K562 (cell line): Measurements from ENCODE around the gene CLIP1. TPM values are rescaled to one million over a fixed set of nuclear protein-coding genes. Genes with fewer than 3 reads are reported as not detected.
A peak's percentile ranks its signal among the peaks of the same experiment; 100 is the strongest.

Experiments used
- CCNT2 ChIP-seq: IDR thresholded peaks from 2 replicates; pipeline ENCODE4 v1.6.1; 2011; ENCODE audit warnings: borderline replicate concordance, low read depth, mild to moderate bottlenecking, moderate library complexity, mixed read lengths, low read length; ENCODE audit not compliant: insufficient read length; ENCODE audit errors: extremely low read depth
- FOXM1 ChIP-seq, 2 experiments: fragments of 450-650 bp in 1 of 2; sonication (generic) in 1 of 2; formaldehyde crosslinking in 1 of 2; IDR thresholded peaks; 2 replicates each; pipeline versions ENCODE4 v1.6.1 to v1.9.0; 2017 to 2022; ENCODE audit warnings: low read depth in 2 of 2, mild to moderate bottlenecking in 2 of 2, missing genetic modification reagents in 1 of 2, moderate library complexity in 1 of 2
- IFI16 ChIP-seq: fragments of 250-450 bp; sonication (Bioruptor Pico); IDR thresholded peaks from 2 replicates; pipeline ENCODE4 v2.1.2; 2022; ENCODE audit warnings: mild to moderate bottlenecking, inconsistent platforms
- KAT7 ChIP-seq: sonication (generic); formaldehyde crosslinking; IDR thresholded peaks from 2 replicates; pipeline ENCODE4 v1.8.0; 2022; ENCODE audit warnings: missing genetic modification reagents, mild to moderate bottlenecking, borderline replicate concordance
- MBD2 ChIP-seq: sonication (generic); IDR thresholded peaks from 2 replicates; pipeline ENCODE4 v1.6.1; 2016; ENCODE audit warnings: low read depth, borderline replicate concordance
- SRSF1 ChIP-seq: fragments of 200-400 bp; formaldehyde crosslinking; IDR thresholded peaks from 2 replicates; pipeline ENCODE4 v1.6.1; 2017; ENCODE audit warnings: mild to moderate bottlenecking, low read depth, low read length, moderate library complexity
- TBP ChIP-seq: optimal IDR thresholded peaks from 2 replicates; pipeline ENCODE3; 2011; ENCODE audit warnings: low read depth, low read length, improper control_type of control experiment
- ZKSCAN1 ChIP-seq: fragments of 150-350 bp; IDR thresholded peaks from 2 replicates; pipeline ENCODE4 v1.6.1; 2016; ENCODE audit warnings: low read depth, low read length
- polyA plus RNA-seq, 8 experiments: library from polyadenylated mRNA; depleted of rRNA in 4 of 8; stranded (reverse) in 5 of 8; unstranded in 3 of 8; fragments of >200 nt; fragmentation: Nextera tagmentation in 2 of 8; fragmentation: Illumina TruSeq in 1 of 8; extraction: Ambion mirVana in 2 of 8; extraction: Trizol in 1 of 8; gene quantifications; 2 replicates each; pipeline versions ENCODE4 v1.2.1 to v1.2.3, GENCODE V29; 2011 to 2014; ENCODE audit warnings: inconsistent platforms in 1 of 8, missing spikeins in 1 of 8
- total RNA-seq, 7 experiments: library from RNA; depleted of rRNA in 6 of 7; stranded (reverse); fragments of >200 nt in 6 of 7; fragmentation: Illumina TruSeq in 2 of 7; extraction: Trizol in 2 of 7; gene quantifications; 2 replicates each; pipeline versions ENCODE4 v1.2.1 to v1.2.3, GENCODE V29; 2011 to 2021; ENCODE audit warnings: low replicate concordance in 1 of 7
- TF ChIP-seq, protein P1 (sequence below): fragments of 250-450 bp; sonication (Bioruptor Pico); IDR thresholded peaks from 2 replicates; pipeline ENCODE4 v1.4.0; 2020
- TF ChIP-seq, protein P2 (sequence below), 2 experiments: fragments of 450-650 bp; conservative IDR thresholded peaks; 2 replicates each; pipeline ENCODE4 v1.6.1; 2017; ENCODE audit warnings: mild to moderate bottlenecking in 2 of 2, moderate library complexity in 2 of 2
- TF ChIP-seq, protein P3 (sequence below): fragments of 450-650 bp; IDR thresholded peaks from 2 replicates; pipeline ENCODE4 v1.6.1; 2017; ENCODE audit warnings: antibody characterized with exemption
- TF ChIP-seq, protein P4 (sequence below): sonication (generic); formaldehyde crosslinking; IDR thresholded peaks from 2 replicates; pipeline ENCODE4 v1.4.0; 2020; ENCODE audit warnings: mild to moderate bottlenecking, missing genetic modification reagents
- TF ChIP-seq, protein P5 (sequence below), 2 experiments: fragments of 200-800 bp in 1 of 2; sonication (Bioruptor generic) in 1 of 2; sonication (generic) in 1 of 2; formaldehyde crosslinking in 1 of 2; IDR thresholded peaks in 1 of 2; conservative IDR thresholded peaks in 1 of 2; 2 replicates each; pipeline versions ENCODE4 v1.5.0 to v1.6.1; 2016 to 2020; ENCODE audit warnings: missing compliant biosample characterization in 1 of 2, missing genetic modification characterization in 1 of 2, missing genetic modification reagents in 1 of 2
- TF ChIP-seq, protein P6 (sequence below): fragments of 250-450 bp; sonication (Bioruptor Pico); IDR thresholded peaks from 2 replicates; pipeline ENCODE4 v1.5.0; 2022; ENCODE audit warnings: mild to moderate bottlenecking

The CLIP1 gene
- total and polyA plus RNA-seq, 9 of the 15 experiments (the other 6 are each of a cell fraction or from before 2014, with no cell fraction given) = 5.8 to 33.9 (median 27.6) TPM

DNA sequence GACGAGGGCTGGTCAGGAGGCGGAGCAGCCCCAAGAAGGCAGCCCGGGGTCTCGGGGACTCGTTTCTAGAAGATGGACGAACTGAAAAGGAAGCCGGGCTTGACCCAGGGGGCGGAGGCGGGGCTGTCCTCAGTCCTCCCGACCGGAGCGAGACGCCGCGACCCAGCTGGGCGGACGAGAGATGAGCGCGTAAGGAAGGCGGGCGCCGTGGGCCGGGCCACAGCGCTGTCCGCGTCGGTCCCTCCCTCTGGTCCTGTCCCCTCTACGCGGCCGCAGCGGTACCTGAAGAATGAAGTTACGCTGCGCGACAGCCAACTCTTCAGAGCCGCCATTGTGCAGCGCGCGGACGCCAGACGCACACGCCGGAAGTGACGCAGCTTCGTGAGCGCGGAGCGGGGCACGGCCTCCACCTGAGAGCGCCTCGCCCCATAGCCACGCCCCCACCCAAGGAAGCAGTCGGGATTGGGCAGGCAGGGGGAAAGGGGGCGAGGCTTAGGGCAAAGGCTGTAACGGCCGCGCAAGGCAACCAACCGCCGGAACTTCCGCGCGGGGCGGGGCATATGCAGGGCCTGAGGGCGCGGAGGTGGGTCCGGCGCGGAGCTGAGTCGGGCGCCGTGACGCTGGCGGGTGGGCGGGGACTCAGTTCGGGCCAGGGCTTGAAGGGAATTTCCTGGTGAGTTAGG lies 196.6 kb downstream of the CLIP1 start, which contains the start of gene DIABLO (continued):
- TF ChIP-seq, protein P1, sequence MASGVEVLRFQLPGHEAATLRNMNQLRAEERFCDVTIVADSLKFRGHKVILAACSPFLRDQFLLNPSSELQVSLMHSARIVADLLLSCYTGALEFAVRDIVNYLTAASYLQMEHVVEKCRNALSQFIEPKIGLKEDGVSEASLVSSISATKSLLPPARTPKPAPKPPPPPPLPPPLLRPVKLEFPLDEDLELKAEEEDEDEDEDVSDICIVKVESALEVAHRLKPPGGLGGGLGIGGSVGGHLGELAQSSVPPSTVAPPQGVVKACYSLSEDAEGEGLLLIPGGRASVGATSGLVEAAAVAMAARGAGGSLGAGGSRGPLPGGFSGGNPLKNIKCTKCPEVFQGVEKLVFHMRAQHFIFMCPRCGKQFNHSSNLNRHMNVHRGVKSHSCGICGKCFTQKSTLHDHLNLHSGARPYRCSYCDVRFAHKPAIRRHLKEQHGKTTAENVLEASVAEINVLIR = peak; percentile 93
- TF ChIP-seq, protein P2, sequence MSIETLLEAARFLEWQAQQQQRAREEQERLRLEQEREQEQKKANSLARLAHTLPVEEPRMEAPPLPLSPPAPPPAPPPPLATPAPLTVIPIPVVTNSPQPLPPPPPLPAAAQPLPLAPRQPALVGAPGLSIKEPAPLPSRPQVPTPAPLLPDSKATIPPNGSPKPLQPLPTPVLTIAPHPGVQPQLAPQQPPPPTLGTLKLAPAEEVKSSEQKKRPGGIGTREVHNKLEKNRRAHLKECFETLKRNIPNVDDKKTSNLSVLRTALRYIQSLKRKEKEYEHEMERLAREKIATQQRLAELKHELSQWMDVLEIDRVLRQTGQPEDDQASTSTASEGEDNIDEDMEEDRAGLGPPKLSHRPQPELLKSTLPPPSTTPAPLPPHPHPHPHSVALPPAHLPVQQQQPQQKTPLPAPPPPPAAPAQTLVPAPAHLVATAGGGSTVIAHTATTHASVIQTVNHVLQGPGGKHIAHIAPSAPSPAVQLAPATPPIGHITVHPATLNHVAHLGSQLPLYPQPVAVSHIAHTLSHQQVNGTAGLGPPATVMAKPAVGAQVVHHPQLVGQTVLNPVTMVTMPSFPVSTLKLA (conservative IDR thresholded peaks at IDR 0.05) = peak; percentile 16 to 89
- TF ChIP-seq IFI16 (CRISPR knock-in tag) (no peak), KAT7 (0 out of 2 replicates have a peak, but pooled peaks have one; percentile 50), SRSF1 (no peak), FOXM1 (IDR thresholded peaks at IDR 0.05; ENCODE audit: low read depth) (0 out of 2 replicates have a peak, but pooled peaks have one; percentile 35), FOXM1 (CRISPR knock-in tag; IDR thresholded peaks at IDR 0.05; ENCODE audit: low read depth) (no peak; the same call in 1 of the 2 replicates), MBD2 (peak; percentile 83), ZKSCAN1 (no peak), TBP (peak; percentile 90), CCNT2 (peak; percentile 73)
- TF ChIP-seq, protein P3, sequence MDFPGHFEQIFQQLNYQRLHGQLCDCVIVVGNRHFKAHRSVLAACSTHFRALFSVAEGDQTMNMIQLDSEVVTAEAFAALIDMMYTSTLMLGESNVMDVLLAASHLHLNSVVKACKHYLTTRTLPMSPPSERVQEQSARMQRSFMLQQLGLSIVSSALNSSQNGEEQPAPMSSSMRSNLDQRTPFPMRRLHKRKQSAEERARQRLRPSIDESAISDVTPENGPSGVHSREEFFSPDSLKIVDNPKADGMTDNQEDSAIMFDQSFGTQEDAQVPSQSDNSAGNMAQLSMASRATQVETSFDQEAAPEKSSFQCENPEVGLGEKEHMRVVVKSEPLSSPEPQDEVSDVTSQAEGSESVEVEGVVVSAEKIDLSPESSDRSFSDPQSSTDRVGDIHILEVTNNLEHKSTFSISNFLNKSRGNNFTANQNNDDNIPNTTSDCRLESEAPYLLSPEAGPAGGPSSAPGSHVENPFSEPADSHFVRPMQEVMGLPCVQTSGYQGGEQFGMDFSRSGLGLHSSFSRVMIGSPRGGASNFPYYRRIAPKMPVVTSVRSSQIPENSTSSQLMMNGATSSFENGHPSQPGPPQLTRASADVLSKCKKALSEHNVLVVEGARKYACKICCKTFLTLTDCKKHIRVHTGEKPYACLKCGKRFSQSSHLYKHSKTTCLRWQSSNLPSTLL = no peak
- TF ChIP-seq, protein P4, sequence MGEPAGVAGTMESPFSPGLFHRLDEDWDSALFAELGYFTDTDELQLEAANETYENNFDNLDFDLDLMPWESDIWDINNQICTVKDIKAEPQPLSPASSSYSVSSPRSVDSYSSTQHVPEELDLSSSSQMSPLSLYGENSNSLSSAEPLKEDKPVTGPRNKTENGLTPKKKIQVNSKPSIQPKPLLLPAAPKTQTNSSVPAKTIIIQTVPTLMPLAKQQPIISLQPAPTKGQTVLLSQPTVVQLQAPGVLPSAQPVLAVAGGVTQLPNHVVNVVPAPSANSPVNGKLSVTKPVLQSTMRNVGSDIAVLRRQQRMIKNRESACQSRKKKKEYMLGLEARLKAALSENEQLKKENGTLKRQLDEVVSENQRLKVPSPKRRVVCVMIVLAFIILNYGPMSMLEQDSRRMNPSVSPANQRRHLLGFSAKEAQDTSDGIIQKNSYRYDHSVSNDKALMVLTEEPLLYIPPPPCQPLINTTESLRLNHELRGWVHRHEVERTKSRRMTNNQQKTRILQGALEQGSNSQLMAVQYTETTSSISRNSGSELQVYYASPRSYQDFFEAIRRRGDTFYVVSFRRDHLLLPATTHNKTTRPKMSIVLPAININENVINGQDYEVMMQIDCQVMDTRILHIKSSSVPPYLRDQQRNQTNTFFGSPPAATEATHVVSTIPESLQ = no peak
- TF ChIP-seq, protein P5, sequence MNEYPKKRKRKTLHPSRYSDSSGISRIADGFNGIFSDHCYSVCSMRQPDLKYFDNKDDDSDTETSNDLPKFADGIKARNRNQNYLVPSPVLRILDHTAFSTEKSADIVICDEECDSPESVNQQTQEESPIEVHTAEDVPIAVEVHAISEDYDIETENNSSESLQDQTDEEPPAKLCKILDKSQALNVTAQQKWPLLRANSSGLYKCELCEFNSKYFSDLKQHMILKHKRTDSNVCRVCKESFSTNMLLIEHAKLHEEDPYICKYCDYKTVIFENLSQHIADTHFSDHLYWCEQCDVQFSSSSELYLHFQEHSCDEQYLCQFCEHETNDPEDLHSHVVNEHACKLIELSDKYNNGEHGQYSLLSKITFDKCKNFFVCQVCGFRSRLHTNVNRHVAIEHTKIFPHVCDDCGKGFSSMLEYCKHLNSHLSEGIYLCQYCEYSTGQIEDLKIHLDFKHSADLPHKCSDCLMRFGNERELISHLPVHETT (CRISPR knock-in tag; conservative IDR thresholded peaks at IDR 0.05 in 1 of 2, IDR thresholded peaks at IDR 0.05 in 1 of 2) = peak in 1 of 2 experiments; percentile 69; a peak in 1 of 4 replicates
- TF ChIP-seq, protein P6, sequence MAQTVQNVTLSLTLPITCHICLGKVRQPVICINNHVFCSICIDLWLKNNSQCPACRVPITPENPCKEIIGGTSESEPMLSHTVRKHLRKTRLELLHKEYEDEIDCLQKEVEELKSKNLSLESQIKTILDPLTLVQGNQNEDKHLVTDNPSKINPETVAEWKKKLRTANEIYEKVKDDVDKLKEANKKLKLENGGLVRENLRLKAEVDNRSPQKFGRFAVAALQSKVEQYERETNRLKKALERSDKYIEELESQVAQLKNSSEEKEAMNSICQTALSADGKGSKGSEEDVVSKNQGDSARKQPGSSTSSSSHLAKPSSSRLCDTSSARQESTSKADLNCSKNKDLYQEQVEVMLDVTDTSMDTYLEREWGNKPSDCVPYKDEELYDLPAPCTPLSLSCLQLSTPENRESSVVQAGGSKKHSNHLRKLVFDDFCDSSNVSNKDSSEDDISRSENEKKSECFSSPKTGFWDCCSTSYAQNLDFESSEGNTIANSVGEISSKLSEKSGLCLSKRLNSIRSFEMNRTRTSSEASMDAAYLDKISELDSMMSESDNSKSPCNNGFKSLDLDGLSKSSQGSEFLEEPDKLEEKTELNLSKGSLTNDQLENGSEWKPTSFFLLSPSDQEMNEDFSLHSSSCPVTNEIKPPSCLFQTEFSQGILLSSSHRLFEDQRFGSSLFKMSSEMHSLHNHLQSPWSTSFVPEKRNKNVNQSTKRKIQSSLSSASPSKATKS (CRISPR knock-in tag) = no peak
